ENCODE data around the gene ITGA2.

ITGA2 gene

GRCh38 chr5:53063791-53064190, 74.6 kb downstream of the ITGA2 start:
- no peak overlapping the region for H3K4me3 ChIP-seq (ENCODE audit: low read depth, low read length)
- no peak for DNase-seq (ENCODE audit: low read depth)
- TF ChIP-seq POLR2A (IDR thresholded peaks at IDR 0.05; ENCODE audit: extremely low read depth, insufficient read length), result no peak
- no peak for TF ChIP-seq MYC (IDR thresholded peaks at IDR 0.05; ENCODE audit: low read depth, low read length)
- no peak for TF ChIP-seq MAX (IDR thresholded peaks at IDR 0.05; ENCODE audit: low read depth, low read length)
- TF ChIP-seq CTCF (IDR thresholded peaks at IDR 0.05; ENCODE audit: low read depth, low read length), result no peak

GRCh38 chr5:53066088-53066487, 76.9 kb downstream of the ITGA2 start:
- no peak for TF ChIP-seq CTCF (IDR thresholded peaks at IDR 0.05; ENCODE audit: low read depth, low read length)
- no peak for TF ChIP-seq MAX (IDR thresholded peaks at IDR 0.05; ENCODE audit: low read depth, low read length)
- no peak for TF ChIP-seq POLR2A (IDR thresholded peaks at IDR 0.05; ENCODE audit: extremely low read depth, insufficient read length)
- no peak for TF ChIP-seq MYC (IDR thresholded peaks at IDR 0.05; ENCODE audit: low read depth, low read length)
- no peak overlapping the region for H3K4me3 ChIP-seq (ENCODE audit: low read depth, low read length)
- DNase-seq (ENCODE audit: low read depth), result no peak

- H3K4me3 ChIP-seq (ENCODE audit: low read depth, low read length), result no peak overlapping the region
- TF ChIP-seq CTCF (IDR thresholded peaks at IDR 0.05; ENCODE audit: low read depth, low read length), result no peak
- no peak for TF ChIP-seq POLR2A (IDR thresholded peaks at IDR 0.05; ENCODE audit: extremely low read depth, insufficient read length)
- no peak for TF ChIP-seq MYC (IDR thresholded peaks at IDR 0.05; ENCODE audit: low read depth, low read length)
- no peak for TF ChIP-seq MAX (IDR thresholded peaks at IDR 0.05; ENCODE audit: low read depth, low read length)
- DNase-seq (ENCODE audit: low read depth), result no peak
These were observed 78.5 kb downstream of the ITGA2 start for GRCh38 chr5:53067641-53068040.

GRCh38 chr5:53068291-53068836, 79.2 kb downstream of the ITGA2 start:
- DNase-seq (ENCODE audit: low read depth), result no peak
- no peak overlapping the region for H3K4me3 ChIP-seq (ENCODE audit: low read depth, low read length)
- TF ChIP-seq POLR2A (IDR thresholded peaks at IDR 0.05; ENCODE audit: extremely low read depth, insufficient read length) (no peak), CTCF (IDR thresholded peaks at IDR 0.05; ENCODE audit: low read depth, low read length) (no peak), MAX (IDR thresholded peaks at IDR 0.05; ENCODE audit: low read depth, low read length) (no peak), MYC (IDR thresholded peaks at IDR 0.05; ENCODE audit: low read depth, low read length) (no peak)

- no peak for DNase-seq (ENCODE audit: low read depth)
- TF ChIP-seq MAX (IDR thresholded peaks at IDR 0.05; ENCODE audit: low read depth, low read length), result no peak
- TF ChIP-seq CTCF (IDR thresholded peaks at IDR 0.05; ENCODE audit: low read depth, low read length), result no peak
- TF ChIP-seq POLR2A (IDR thresholded peaks at IDR 0.05; ENCODE audit: extremely low read depth, insufficient read length), result no peak
- TF ChIP-seq MYC (IDR thresholded peaks at IDR 0.05; ENCODE audit: low read depth, low read length), result no peak
- H3K4me3 ChIP-seq (ENCODE audit: low read depth, low read length), result no peak overlapping the region
These were observed 80.5 kb downstream of the ITGA2 start for GRCh38 chr5:53069626-53070025.

Measured in NB4 (cell line).